ENCODE measurements around the gene KRT74. TPM values are rescaled to one million over a fixed set of nuclear protein-coding genes. Genes with fewer than 3 reads are reported as not detected.
"Not testable (repeated sequence)": the region's sequence is repeated elsewhere in the genome, so short reads cannot be mapped to it uniquely, and the experiment has no call there.

The KRT74 gene
- total RNA-seq, 1 experiment from 2014 or later, result not detected

GRCh38 chr12:52600475-52600874 lies 26.8 kb upstream of the KRT74 start:
- no peak for TF ChIP-seq CTCF (IDR thresholded peaks at IDR 0.05; ENCODE audit: unreplicated experiment)
- no TSS peak for BruUV-seq (replicated peaks)

GRCh38 chr12:52600071-52600470 lies 26.4 kb upstream of the KRT74 start:
- intact Hi-C loops (cut with micrococcal nuclease; ENCODE audit: unreplicated experiment), result no loop called here
- TF ChIP-seq CTCF (IDR thresholded peaks at IDR 0.05; ENCODE audit: unreplicated experiment), result no peak
- no peaks in the 10 kb centered on the region for H3K4me1 Mint-ChIP-seq (ENCODE audit: low read depth, unreplicated experiment)
- H3K27ac Mint-ChIP-seq (ENCODE audit: unreplicated experiment), result no peak overlapping the region
- CTCF ChIA-PET, result no interaction called here
- no peaks in the 10 kb centered on the region for H3K9me3 Mint-ChIP-seq (ENCODE audit: low read depth, unreplicated experiment)
- no peak overlapping the region for H3K4me3 Mint-ChIP-seq (ENCODE audit: low read depth, unreplicated experiment)
- no peak for DNase-seq
- no TSS peak for BruUV-seq (replicated peaks)
- peaks cover 58% of the 10 kb centered on the region for H3K27me3 Mint-ChIP-seq (ENCODE audit: unreplicated experiment)
- H3K36me3 Mint-ChIP-seq (ENCODE audit: insufficient read depth, unreplicated experiment), result no peaks in the 10 kb centered on the region

More at GRCh38 chr12:52600475-52600874, 26.8 kb upstream of the KRT74 start:
- intact Hi-C loops (cut with micrococcal nuclease; ENCODE audit: unreplicated experiment), result no loop called here
- no peak for DNase-seq
- Mint-ChIP-seq H3K9me3 (ENCODE audit: low read depth, unreplicated experiment) (no peaks in the 10 kb centered on the region), H3K27ac (ENCODE audit: unreplicated experiment) (no peak overlapping the region), H3K36me3 (ENCODE audit: insufficient read depth, unreplicated experiment) (no peaks in the 10 kb centered on the region), H3K27me3 (ENCODE audit: unreplicated experiment) (peaks cover 62% of the 10 kb centered on the region), H3K4me3 (ENCODE audit: low read depth, unreplicated experiment) (no peak overlapping the region), H3K4me1 (ENCODE audit: low read depth, unreplicated experiment) (no peaks in the 10 kb centered on the region)
- CTCF ChIA-PET, result no interaction called here

- Mint-ChIP-seq H3K36me3 (ENCODE audit: insufficient read depth, unreplicated experiment) (no peaks in the 10 kb centered on the region), H3K4me3 (ENCODE audit: low read depth, unreplicated experiment) (no peak overlapping the region), H3K27me3 (ENCODE audit: unreplicated experiment) (peaks cover 60% of the 10 kb centered on the region), H3K9me3 (ENCODE audit: low read depth, unreplicated experiment) (no peaks in the 10 kb centered on the region), H3K4me1 (ENCODE audit: low read depth, unreplicated experiment) (no peaks in the 10 kb centered on the region), H3K27ac (ENCODE audit: unreplicated experiment) (no peak overlapping the region)
- BruUV-seq (replicated peaks), result no TSS peak
- intact Hi-C loops (cut with micrococcal nuclease; ENCODE audit: unreplicated experiment), result no loop called here
- TF ChIP-seq CTCF (IDR thresholded peaks at IDR 0.05; ENCODE audit: unreplicated experiment), result no peak
- CTCF ChIA-PET, result no interaction called here
- DNase-seq, result no peak
These were observed 25.3 kb upstream of the KRT74 start for GRCh38 chr12:52598966-52599365.

- H3K4me3 Mint-ChIP-seq (ENCODE audit: low read depth, unreplicated experiment); H3K4me1 Mint-ChIP-seq (ENCODE audit: low read depth, unreplicated experiment); CTCF ChIA-PET; H3K9me3 Mint-ChIP-seq (ENCODE audit: low read depth, unreplicated experiment); H3K27ac Mint-ChIP-seq (ENCODE audit: unreplicated experiment); intact Hi-C loops (cut with micrococcal nuclease; ENCODE audit: unreplicated experiment); BruUV-seq (replicated peaks); H3K36me3 Mint-ChIP-seq (ENCODE audit: insufficient read depth, unreplicated experiment); DNase-seq: not testable (repeated sequence)
- H3K27me3 Mint-ChIP-seq (ENCODE audit: unreplicated experiment), result peaks cover 65% of the 10 kb centered on the region
These were observed 20.6 kb upstream of the KRT74 start for GRCh38 chr12:52594237-52594636.

- Mint-ChIP-seq H3K27ac (ENCODE audit: unreplicated experiment) (no peak overlapping the region), H3K9me3 (ENCODE audit: low read depth, unreplicated experiment) (no peaks in the 10 kb centered on the region), H3K27me3 (ENCODE audit: unreplicated experiment) (peaks cover 62% of the 10 kb centered on the region), H3K36me3 (ENCODE audit: insufficient read depth, unreplicated experiment) (no peaks in the 10 kb centered on the region), H3K4me3 (ENCODE audit: low read depth, unreplicated experiment) (no peak overlapping the region), H3K4me1 (ENCODE audit: low read depth, unreplicated experiment) (no peaks in the 10 kb centered on the region)
- no peak for DNase-seq
- no peak for TF ChIP-seq CTCF (IDR thresholded peaks at IDR 0.05; ENCODE audit: unreplicated experiment)
- BruUV-seq (replicated peaks), result no TSS peak
- CTCF ChIA-PET, result no interaction called here
- intact Hi-C loops (cut with micrococcal nuclease; ENCODE audit: unreplicated experiment), result no loop called here
These were observed 17.9 kb upstream of the KRT74 start for GRCh38 chr12:52591521-52591920.

All from Calu3 (cell line).